ENCODE data around the gene CELF5.
"Not testable (repeated sequence)": the region's sequence is repeated elsewhere in the genome, so short reads cannot be mapped to it uniquely, and the experiment has no call there.

CELF5 gene

DNA sequence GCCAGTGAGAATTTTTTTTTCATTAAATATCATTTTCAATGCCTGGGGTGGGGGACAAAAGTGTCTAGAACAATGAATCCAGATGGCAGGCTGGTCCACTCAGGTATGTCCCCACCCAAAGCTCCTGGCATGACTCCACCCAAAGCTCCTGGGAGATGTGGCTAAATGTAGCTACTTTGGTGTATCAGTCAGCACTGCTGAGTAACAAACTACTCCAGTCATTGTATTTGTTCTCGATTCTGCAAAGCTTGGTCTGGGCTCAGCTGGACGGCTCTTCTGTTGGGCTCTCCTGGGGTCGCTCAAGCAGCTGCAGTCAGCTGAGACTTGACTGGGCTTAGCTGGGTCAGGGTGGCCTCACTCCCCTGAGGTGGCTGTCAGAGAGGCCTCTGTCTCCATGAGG, 48.5 kb downstream of the CELF5 start:
- DNase-seq (ENCODE audit: low spot score) = no peak
- FAIRE-seq = no peak

DNA sequence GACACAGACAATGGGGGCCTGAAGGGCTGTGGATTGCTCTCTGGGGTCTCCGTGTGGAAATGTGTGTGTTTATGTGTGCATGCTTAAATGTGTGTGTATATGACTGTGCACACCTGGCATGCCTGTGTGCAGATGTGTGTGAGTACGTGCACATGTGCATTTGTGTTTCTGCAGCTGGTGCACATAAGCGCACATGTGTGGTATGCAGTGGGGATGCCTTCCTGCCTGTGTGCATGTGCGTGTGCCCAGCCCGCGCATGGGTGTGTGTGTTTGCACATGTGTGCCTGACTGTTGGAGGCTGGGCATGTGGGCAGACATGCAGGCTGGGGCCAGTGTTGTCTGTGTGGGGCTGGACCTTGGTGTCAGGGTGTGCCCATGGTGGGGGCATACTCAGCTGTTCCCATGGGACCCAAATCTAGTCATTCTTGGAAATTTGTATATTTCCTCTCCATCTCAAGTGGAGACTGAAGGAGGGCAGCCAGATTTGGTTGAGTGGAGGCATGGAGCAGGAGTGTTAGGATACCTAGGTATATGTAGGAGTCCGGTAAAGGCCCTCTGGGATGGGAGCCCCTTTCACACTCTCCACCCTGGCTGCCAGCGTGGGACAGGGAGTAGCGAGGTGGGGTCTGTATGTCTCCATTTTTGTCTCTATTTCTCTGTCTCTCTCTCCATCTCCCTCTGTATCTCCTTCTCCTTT, 49.9 kb downstream of the CELF5 start:
- no peak for FAIRE-seq
- DNase-seq (ENCODE audit: low spot score) = no peak

DNA sequence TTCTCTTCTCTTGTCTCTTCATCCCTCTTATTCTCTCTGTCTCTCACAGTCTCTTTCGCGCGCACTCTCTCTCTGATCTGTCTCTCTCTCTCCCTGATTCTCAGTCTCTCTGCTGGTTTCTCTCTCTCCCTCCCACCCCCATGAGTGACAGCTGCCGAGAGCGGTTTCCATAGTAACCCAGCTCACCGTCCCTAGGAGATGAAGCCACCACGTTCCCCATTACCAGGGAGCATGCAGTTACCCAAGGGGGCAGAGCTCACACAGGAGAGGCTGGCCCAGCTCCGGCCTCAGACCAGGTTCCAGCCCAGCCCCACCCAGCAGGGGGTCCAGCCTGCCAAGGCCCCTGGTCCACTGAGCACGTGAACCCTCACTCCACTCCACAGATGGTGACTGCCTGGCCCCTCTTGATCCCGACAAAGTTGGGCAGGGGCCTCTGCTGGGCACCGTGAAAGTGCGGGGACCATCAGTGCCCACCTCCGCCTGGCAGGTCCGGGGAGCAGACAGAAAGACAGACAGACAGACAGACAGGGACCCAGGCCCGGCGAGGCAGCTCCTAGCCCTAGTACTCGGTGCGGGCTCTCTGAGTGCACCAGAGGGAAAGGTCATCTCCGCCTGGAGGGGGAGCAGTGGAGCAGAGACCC, 50.6 kb downstream of the CELF5 start:
- no peak for FAIRE-seq
- DNase-seq (ENCODE audit: low spot score) = no peak

DNA sequence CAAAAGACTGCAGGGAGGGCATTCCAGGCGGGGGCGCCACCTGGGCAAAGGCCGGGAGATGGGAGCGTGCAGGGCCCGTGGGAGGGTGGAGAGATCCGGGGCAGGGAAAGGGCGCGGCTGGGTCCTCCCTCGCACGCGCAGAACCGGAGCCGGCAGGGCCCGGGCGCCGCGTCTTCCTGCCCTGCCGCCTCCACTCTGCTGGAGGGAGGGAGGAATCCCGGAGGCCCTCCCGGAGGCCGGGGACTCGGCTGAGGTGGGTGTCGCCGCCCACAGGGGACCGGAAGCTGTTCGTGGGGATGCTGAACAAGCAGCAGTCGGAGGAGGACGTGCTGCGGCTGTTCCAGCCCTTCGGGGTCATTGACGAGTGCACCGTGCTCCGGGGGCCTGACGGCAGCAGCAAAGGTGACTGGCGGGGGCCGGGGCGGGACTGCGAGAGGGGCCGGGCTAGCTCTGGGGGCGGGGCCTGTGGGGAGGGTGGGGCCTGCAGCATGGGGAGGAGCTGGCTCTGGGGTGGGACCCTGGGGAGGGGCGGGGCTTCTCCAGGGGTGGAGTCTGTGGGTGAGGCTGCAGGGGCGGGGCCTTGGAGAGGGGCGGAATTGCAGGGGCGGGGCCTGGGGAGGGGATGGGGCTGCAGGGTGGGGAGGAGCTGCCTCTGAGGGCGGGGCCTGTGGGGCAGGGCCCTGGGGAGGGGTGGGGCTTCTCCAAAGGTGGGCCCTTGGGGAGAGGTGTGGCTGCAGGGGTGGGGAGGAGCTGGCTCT, 51.3 kb downstream of the CELF5 start:
- peak; percentile 56 for DNase-seq (ENCODE audit: low spot score)
- no peak for FAIRE-seq

GRCh38 chr19:3276341-3276799, 51.9 kb downstream of the CELF5 start:
- no peak for FAIRE-seq

GRCh38 chr19:3277649-3278048, 53.2 kb downstream of the CELF5 start:
- no peak for DNase-seq (ENCODE audit: low spot score)
- no peak for FAIRE-seq

More at GRCh38 chr19:3276341-3276799, 51.9 kb downstream of the CELF5 start:
- no peak for DNase-seq (ENCODE audit: low spot score)

DNA sequence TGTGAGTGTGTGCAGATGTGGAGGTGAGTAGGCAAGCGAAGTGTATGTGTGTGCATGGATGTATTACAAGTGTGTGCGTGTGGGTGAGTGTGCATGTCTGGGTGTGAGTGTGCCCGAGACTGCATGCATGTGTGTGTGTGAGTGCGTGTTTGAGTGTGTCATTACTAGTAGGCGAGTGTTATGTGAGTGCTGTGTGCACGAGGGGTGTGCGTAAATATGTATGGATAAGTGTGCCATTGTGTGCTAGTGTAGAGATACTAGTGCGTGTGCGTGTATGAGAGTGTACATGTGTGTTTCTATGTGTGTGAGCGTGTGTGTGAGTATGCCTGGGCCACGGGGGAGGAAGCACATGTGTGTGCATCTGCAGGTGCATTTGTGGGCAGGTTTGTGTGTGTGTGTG, 53.8 kb downstream of the CELF5 start:
- FAIRE-seq = no peak
- DNase-seq (ENCODE audit: low spot score) = no peak

DNA sequence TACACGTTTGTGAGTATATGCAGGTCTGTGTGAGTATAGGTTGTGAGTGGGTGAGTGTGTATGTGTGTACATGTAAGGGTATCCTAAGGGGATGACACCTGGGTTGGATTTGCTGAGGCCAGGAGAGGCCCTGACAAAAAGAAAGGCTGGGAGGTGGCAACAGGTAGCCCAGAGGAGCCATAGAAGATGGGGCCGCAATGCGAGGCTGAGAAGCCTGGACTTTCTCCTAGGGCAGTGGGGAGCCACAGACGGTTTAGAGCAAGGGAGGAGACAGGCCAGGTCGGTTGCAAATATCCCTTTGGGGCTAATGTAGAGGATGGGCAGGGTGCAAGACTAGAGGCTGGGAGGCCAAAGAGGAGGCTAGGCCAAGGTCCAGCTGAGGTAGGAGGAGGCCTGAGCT, 54.3 kb downstream of the CELF5 start:
- DNase-seq (ENCODE audit: low spot score) (no peak), FAIRE-seq (no peak)

DNA sequence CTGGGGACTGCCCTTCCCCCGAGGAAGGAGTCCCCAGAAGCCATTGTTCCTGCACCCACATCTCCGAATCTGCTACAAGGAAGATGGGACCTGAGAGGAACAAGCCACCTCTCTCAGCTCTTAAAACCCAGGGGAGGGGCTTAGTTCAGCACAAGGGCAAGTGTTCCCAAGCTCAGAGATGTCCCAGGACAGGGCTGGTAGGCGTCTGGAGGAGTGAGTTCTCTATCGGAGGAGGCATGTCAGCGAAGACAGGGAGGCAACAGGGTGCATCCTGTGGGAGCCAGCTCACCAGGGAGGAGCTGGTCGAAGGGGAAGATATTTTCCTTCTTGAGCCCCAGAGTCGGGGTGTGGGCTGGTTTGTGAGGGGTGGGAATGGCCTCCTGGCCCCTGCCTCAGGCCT, 54.8 kb downstream of the CELF5 start:
- FAIRE-seq = no peak
- DNase-seq (ENCODE audit: low spot score) = no peak

DNA sequence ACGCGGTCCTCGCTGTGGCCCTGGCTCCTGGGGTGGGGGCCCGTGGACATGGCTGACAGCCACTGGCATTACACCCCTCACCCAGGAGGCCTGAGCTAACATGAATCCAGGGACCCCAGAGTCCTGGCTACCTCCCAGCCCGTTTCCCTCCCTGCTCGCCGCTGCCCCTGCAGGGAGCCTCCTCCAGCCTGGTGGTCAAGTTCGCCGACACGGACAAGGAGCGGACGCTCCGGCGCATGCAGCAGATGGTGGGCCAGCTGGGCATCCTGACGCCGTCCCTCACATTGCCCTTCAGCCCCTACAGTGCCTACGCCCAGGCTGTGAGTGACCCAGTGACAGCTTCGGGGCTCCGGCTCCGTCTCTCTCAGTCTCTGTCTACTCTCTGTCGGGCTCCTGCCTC, 56.6 kb downstream of the CELF5 start:
- DNase-seq (ENCODE audit: low spot score) (no peak), FAIRE-seq (no peak)

- DNase-seq (ENCODE audit: low spot score) (no peak), FAIRE-seq (no peak)
Measured at GRCh38 chr19:3282155-3282554, 57.7 kb downstream of the CELF5 start.

- FAIRE-seq = no peak
- DNase-seq (ENCODE audit: low spot score) = no peak
Measured at GRCh38 chr19:3282564-3282963, 58.1 kb downstream of the CELF5 start.

- FAIRE-seq = no peak
Measured at GRCh38 chr19:3283246-3283751, 58.8 kb downstream of the CELF5 start.

DNA sequence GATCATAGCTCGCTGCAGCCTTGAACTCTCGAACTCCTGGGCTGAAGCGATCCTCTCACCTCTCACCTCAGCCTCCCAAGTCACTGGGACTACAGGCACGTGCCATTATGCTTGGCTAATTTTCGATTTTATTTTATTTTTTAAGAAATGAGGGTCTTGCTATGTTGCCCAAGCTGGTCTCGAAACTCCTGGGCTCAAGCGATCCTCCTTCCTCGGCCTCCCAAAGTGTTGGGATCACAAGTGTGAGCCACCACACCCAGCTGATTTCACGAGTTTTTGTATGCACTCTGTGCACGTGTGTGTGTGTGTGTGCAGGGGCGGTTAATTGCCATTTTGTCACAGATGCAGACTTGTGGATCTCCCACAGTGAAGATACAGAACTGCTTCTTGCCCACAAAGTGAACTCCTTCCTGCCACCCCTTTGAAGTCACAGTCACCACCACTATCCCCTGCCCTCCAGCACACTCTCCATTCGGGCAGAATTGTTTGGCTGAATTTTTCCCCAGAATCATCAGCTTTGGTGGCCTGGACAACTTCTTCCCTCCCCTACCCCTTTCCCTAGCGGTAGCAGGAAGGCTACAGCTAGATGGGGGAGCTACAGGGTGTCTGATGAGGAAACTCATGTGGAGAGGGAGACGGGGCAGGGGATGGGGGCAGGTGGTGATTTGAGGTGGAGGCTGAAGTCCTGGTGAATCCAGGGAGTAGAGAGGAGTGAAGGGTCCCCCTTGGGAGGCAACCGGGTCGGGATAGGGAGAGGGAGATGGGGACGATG, 59.6 kb downstream of the CELF5 start:
- FAIRE-seq = no peak
- no peak for DNase-seq (ENCODE audit: low spot score)

More at GRCh38 chr19:3283246-3283751, 58.8 kb downstream of the CELF5 start:
- no peak for DNase-seq (ENCODE audit: low spot score)

GRCh38 chr19:3284759-3285646, 60.5 kb downstream of the CELF5 start:
- DNase-seq (ENCODE audit: low spot score) (no peak), FAIRE-seq (no peak)

GRCh38 chr19:3285647-3286176, 61.3 kb downstream of the CELF5 start:
- FAIRE-seq (no peak), DNase-seq (ENCODE audit: low spot score) (no peak)

DNA sequence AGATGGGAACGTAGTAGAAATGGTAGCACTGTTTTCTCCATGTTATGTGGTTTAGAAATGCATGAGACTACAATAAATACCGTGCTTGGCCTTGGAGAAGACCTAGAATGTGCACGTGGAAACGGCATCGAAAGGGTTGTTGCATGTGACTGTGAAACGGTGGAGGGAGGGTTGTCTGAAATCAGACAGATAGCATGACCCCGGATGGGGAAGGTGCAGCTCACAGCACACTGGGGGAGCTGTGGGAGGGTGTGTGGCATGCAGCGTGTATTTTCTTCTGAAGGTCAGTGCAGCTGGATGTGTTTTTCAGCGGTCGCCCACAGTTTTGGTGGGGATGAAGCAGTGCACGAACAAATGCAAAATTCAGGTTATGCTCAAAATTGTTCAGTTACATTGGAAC, 63.4 kb downstream of the CELF5 start:
- FAIRE-seq = no peak
- DNase-seq (ENCODE audit: low spot score) = no peak

- not testable (repeated sequence) for FAIRE-seq; DNase-seq (ENCODE audit: low spot score)
Measured at GRCh38 chr19:3288437-3288836, 64.0 kb downstream of the CELF5 start.

DNA sequence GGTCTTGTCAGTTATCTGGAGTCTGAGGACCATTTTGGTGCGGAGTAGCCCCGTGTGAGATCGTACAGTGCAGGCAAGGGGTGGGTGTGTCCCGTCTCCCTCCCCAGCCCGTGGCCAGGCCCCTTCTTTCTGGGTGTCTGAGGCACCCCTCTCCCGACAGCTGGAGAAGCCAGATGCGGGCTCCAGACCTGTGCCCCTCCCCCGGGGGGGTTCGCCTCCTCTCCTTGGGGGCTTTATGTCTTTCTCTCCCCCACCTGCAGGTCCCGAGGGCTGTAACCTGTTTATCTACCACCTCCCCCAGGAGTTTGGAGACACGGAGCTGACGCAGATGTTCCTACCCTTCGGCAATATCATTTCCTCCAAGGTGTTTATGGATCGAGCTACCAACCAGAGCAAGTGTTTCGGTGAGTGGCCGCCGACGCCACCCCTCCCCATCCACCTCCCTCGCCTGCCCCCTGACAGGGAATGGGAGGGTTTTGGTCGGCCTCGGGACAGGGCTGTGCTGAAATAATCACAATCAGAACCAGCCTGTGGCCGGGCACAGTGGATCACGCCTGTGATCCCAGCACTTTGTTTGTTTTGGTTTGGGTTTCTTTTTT, 65.6 kb downstream of the CELF5 start:
- DNase-seq (ENCODE audit: low spot score) (no peak), FAIRE-seq (no peak)

DNA sequence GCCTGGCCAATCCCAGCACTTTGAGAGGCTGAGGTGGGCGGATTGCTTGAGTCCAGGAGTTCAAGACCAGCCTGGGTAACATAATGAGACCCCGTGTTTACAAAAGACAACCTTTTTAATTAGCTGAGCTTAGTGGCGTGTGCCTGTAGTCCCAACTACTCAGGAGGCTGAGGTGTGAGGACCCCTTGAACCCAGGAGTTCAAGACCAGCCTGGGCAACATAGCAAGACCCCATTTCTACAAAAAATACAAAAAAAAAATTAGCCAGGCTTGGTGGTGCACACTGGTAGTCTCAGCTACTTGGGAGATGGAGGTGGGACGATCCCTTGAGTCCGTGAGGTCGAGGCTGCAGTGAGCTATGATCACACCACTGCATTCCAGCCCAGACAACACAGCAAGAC, 66.4 kb downstream of the CELF5 start:
- FAIRE-seq; DNase-seq (ENCODE audit: low spot score): not testable (repeated sequence)

Data from RCC 7860 (cell line).